Raji (cell line): ENCODE data around the gene PHAF1.
A peak's percentile ranks its signal among the peaks of the same experiment; 100 is the strongest.

Experiments used
- POLR2A ChIP-seq: IDR thresholded peaks from 2 replicates; pipeline ENCODE4 v1.6.1; 2011; ENCODE audit warnings: low read depth, low read length, control low read depth; ENCODE audit not compliant: insufficient read depth

PHAF1 gene

DNA sequence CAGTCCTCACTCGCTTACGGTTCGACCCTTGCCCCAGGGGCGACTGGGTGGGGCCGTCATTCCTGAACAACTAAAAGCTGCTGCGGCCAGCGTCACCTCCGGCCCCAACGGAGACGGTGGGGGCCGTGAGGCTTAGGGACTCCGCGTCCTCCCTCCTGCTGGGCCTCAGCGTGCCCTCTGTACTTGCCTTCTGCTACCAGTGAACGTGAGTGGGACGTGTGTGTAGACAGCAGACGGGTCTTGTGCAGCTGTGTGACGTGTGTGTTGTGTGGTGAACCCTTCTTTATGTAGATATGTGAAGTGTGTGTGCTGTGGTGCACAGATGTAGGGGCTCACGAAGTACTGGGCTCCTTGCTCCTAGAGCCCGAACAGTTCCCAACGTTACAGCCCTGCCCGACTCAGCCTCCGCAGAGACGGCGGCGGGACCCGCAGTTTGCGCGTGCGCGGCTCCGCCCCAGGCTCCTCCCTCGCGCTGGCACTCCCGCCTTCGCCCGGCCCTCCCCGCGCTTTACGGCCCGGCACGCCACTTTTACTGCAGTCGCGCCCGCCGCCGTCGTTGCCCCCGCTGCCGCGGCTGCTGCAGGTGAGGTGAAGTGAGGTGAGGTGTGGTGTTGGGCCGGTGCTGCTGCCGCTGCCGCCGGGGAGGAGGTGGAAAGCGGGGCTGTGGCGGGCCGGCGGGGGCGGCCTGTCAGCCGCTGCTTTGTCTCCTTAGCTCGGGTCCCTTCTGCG lies at the start of gene PHAF1:
TSS of gene PHAF1 (plus strand) at position 535 of the 729 bp plus-strand sequence. CDS start 235 bp downstream, outside the sequence.
- peak; percentile 99 for TF ChIP-seq POLR2A

DNA sequence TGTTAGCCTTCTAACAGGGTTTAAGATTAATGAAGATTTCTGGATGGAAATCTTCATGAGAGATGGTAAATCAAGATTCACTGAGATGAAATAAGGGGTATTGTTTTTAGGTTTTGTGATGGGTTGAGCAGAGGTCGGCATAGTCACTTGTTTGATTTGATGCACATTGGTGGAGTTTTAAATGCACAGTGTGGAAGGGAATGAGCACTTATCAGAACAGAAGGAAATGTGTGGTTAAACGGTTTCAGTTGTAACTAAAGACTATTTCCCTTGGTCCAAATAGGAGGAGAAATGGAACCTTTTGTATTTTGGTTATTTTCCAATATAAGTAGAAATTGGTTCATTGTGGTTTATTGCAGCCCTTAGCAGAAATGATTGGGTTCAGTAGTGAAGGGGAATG lies 46.7 kb upstream of the PHAF1 start:
- no peak for TF ChIP-seq POLR2A

DNA sequence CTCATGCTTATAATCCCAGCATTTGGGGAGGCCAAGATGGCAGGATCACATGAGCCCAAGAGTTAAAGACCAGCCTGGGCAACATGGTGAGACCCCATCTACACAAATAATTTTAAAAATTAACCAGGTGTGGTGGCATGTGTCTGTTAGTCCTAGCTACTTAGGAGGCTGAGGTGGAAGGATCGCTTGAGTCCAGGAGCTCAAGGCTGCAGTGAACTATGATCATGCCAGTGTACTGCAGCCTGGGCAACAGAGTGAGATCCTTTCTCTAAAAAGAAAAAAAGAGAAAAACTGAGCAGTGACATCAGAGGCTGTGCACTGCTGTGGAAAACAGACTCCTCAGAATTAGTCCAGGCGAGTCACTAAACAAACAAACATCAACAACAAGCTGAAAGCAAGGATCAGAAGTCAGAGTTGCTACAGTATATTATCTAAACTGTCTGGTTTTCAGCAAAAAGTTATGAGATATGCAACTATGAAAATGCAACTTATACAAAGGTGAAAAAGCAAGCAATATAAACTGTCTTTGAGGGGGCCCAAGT lies 41.5 kb upstream of the PHAF1 start:
- no peak for TF ChIP-seq POLR2A

DNA sequence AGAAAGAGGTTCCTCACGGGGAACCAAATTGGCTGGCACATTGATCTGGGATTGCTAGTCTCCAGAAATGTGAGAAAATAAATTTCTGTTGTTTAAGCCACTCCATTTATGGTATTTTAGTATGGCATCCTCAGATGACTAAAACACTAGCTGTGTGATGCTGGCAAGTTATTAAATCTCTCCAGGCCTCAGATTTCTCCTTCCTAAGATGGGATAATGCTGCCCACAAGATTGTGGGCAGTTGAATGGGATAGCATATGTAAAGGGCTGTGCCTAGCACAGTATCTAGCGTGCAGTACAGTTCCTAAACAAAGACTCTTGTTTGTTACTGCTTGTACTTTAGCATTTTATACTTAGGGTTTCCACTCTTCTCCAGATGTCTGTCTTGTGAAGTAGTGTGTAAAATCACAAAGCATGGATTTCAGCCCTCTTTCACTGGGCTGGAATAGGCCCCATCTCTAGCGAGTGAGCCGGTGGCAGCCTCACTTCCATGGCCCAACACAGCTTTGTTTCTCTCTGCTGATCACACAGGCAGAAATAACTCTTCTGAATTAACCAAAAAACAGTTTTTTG lies 38.2 kb upstream of the PHAF1 start:
- no peak for TF ChIP-seq POLR2A

DNA sequence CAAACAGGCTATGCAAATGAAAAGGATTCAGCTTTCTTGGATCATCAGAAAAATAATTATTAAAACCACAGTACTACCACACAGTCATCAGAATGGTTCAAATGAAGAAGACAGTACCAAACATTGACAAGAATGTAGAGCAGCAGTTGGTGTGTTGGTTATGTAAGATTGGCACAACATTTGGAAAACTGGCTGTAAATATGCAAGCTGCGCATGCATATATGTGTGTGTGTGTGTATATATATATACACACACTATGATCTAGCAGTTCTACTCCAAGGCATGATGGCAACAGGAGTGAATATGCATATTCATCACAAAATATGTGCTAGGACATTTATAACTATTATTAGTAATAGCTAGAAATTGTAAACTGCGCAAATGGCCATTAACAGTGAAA lies 34.4 kb upstream of the PHAF1 start:
- TF ChIP-seq POLR2A, result no peak

DNA sequence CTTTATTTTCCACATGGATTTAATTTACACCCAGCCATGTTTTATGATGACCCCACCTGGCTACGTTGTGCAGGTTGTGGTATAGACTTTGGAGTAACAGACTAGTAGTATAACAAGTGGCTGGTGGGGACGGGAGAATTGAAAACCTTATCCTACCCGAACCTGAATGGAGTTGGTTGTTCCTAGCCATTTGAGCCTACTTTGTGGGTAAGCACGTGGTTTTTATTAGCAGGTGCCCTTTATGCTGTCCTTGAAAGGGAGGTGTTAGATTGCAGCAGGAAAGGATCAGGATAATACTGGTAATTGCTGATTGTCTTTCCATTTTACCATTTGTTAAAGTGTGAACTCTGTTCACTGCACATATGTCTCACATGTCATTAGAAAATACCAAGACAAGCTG lies 31.9 kb upstream of the PHAF1 start:
- TF ChIP-seq POLR2A, result no peak

DNA sequence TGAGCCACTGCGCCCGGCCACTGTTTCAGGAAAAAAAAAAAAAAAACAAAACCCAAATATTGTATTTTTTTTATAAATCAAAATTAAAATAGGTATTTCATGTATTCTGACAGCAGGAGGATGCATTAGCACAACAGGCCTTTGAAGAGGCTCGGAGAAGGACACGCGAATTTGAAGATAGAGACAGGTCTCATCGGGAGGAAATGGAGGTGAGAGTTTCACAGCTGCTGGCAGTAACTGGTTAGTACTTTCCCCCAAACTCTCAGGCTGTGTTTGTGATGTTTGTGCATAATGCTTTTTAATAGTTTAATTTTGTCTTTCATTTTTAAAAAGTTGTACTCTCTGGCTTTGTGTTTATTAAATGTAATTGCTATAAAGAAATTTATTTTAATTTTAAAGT lies 27.6 kb upstream of the PHAF1 start:
- TF ChIP-seq POLR2A, result no peak

DNA sequence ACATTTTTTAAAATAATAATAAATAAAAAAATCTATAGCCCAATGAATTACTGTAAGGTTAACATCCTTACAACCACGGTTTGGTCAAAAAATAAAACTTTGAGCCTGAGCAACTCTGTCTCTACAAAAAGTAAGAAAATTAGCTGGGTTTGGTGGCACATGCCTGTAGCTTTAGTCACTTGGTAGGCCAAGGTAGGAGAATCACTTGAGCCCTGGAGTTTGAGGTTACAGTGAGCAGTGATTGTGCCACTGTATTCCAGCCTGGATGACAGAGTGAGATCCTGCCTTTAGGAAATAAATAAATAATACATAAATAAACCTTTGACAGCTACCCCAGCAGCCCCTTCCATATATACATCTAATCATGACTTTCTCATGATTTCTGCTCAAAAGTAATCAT lies 26.9 kb upstream of the PHAF1 start:
- no peak for TF ChIP-seq POLR2A

DNA sequence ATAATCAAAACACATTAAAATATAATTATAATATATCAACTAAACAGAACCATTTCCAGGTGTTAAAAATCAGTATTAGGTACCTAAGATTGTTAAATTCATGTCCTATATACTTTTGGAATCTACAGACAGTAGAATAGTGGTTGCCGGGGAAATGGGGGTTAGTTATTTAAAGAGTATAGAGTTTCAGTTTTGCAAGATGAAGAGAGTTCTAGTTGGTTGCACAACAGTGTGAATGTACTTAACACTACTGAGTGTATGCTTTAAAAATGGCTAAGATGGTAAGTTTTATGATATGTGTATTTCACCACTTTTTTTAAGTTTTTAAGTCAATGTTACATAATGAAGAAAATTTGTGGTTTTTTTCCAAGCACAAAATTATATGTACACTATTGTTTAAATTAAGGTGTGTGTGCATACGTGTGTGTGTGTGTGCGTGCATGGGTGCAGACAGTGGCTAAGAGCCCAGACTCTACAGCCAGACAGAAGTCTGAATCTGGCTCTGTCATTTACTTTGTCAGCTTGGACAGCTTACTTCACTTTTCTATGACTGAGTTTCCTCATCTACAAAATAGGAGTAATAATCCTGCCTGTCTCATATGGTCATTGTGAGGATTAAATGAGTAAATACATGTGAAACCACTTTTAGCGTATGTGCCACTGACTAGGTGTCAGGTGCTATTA lies 25.3 kb upstream of the PHAF1 start:
- TF ChIP-seq POLR2A, result no peak

DNA sequence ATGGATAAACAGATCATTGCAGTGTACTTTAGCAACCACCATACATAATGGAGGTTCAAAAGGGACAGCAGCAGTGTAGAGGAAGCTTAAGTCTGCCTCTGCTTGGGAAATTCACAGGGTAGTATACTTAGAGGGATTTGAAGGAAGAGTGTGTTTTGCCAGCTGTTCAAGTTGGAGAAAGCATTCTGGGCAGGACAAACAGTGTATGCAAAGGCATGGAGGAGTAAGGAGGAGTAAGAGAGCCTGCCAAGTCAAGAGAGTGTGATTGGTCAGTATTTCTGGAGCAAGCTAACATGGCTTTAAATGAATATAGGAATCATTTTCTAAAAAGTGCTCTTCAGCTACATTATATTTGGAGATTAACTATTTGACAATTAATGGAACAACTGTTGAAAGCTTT lies 22.9 kb upstream of the PHAF1 start:
- no peak for TF ChIP-seq POLR2A

DNA sequence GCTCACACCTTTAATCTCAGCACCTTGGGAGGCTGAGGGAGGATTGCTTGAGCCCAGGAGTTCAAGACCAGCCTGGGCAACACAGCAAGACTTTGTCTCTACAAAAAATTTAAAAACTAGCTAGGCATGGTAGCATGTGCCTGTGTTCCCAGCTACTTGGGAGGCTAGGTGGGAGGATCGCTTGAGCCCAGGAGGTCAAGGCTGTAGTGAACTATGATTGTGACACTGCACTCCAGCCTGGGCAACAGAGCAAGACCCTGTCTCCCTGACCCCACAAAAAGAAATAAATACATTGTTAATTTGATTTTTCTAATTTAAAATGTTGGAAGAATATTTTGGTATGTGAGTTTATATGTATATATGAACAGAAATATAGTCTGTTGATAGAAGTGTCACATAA lies 22.4 kb upstream of the PHAF1 start:
- TF ChIP-seq POLR2A, result no peak

DNA sequence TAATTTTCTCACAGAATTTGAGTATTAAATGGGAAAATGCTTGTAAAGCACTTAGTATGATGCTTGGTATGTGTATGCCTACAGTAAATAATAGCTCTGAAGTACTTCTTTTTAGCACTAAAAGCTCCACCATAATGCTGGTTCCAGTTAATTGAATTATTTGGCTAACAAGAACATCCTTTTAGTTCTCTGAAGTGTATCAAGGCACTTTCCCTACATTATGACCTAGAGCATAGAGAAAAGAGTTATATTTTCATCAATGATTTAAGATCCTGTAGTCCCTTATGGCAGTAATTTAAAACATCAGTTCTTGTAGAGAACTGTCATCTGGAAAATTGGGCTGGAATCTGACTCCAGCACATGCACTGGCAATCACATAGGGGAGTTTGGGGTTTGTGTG lies 21.9 kb upstream of the PHAF1 start:
- no peak for TF ChIP-seq POLR2A

DNA sequence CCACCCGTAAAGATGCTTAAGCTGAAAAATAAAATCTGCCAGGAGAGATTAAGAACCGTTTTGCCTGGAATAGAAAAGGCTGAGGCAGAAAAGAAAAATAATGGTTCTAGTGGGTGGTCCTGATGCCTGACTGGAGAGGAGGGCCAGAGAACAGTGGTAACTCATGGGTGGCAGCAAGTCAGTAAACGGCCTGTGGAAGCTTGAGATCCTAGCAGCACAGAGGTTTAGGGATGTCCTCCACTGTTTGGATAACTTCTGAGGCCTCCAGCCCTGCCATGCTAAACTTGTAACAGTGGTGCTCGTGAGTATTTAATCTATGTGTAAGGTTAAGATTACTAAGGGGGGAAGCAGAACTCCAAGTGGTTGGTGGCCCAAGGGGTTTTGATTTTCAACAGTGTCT lies 21.2 kb upstream of the PHAF1 start:
- no peak for TF ChIP-seq POLR2A

DNA sequence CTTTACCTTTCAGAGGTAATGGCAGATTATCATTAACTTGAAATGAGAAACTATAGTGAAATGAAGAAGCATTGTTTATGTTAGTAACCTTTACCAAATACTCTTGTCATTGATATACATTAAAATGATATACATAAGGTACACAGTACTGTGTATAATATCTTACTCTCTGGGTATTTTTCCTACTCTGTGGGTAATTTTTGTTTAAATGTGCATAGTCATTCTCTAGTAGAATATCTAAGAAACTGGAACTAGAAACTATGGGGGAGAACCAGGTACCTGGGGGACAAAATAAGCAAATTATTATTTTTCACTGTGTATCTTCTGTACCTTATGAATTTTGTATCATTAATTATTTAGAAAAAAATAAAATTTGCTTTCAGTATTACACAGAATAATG lies 20.6 kb upstream of the PHAF1 start:
- TF ChIP-seq POLR2A, result no peak

DNA sequence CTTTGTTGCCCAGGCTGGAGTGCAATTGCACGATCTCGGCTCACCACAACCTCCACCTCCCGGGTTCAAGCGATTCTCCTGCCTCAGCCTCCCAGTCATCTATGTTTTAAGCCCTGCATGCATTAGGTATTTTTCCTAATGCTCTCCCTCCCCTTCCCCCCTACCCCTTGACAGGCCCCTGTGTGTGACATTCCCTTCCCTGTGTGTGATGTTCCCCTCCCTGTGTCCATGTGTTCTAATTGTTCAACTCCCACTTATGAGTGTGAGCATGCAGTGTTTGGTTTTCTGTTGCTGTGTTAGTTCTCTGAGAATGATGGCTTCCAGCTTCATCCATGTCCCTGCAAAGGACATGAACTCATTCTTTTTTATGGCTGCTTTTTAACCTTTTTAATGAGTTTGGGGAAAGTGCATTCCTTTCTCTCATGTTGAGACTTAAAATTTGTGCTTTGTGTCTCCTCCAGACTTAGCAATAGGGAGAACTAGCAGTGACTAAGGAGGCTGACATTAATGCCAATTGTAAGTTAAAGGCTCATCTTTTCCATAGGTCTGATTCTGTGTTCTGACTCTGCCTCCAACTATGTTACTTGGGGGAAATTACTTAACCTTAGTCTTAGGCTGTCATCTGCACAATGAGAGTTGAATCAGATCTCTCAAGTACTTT lies 17.7 kb upstream of the PHAF1 start:
- TF ChIP-seq POLR2A, result no peak
